ENCODE data around the gene CDIP1. TPM values are rescaled to one million over a fixed set of nuclear protein-coding genes. Genes with fewer than 3 reads are reported as not detected.

Gene CDIP1
- total and polyA plus RNA-seq, 11 donors, result 33.3 to 51.1 (median 46.3) TPM

DNA sequence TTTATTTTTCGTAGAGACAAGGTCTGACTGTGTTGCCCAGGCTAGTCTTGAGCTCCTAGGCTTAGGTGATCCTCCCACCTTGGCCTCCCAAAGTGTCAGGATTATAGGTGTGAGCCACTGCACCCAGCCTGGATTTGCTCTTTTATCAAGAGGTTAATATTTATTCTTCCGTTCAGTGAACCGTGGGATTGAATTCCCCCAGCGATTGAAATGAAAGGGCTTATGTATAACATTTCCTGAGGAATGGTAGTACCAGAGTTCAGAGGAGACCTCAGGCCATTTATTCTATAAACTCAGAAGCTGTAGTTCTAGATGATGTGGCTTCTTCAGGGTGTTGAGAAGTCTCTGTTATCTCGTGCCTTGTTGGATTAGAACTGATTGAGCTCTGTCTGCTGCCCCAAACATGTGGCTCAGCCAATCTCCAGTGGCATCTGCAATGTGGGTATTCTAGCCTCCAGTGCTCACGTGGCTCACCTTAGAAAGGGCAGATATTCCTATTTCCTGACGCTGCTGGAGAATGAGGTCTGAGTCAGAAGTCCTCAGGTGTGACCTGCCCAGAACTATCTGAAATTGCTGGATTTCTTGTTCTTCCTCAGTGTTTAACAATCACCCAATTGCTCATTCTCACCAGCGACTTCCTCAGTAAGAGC, 39.9 kb downstream of the CDIP1 start:
- DNase-seq (no peak), ATAC-seq (no peak)
- H3K4me3 ChIP-seq, result no peak overlapping the region
- H3K9me3 ChIP-seq, result no peaks in the 10 kb centered on the region
- no peak overlapping the region for H3K27ac ChIP-seq
- H3K4me1 ChIP-seq, result peaks cover 3 to 76% (median 30%) of the 10 kb centered on the region in 12 donors
- no peaks in the 10 kb centered on the region for H3K27me3 ChIP-seq
- TF ChIP-seq, protein P1, sequence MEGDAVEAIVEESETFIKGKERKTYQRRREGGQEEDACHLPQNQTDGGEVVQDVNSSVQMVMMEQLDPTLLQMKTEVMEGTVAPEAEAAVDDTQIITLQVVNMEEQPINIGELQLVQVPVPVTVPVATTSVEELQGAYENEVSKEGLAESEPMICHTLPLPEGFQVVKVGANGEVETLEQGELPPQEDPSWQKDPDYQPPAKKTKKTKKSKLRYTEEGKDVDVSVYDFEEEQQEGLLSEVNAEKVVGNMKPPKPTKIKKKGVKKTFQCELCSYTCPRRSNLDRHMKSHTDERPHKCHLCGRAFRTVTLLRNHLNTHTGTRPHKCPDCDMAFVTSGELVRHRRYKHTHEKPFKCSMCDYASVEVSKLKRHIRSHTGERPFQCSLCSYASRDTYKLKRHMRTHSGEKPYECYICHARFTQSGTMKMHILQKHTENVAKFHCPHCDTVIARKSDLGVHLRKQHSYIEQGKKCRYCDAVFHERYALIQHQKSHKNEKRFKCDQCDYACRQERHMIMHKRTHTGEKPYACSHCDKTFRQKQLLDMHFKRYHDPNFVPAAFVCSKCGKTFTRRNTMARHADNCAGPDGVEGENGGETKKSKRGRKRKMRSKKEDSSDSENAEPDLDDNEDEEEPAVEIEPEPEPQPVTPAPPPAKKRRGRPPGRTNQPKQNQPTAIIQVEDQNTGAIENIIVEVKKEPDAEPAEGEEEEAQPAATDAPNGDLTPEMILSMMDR (IDR thresholded peaks at IDR 0.05), result no peak
- no peak for TF ChIP-seq POLR2A (IDR thresholded peaks at IDR 0.05)
- H3K36me3 ChIP-seq, result peaks cover 0 to 25% (median 12%) of the 10 kb centered on the region in 9 donors
- 83 to 87% (median 85%) methylated on average over 8 of the region's 8 CpGs for whole genome bisulfite sequencing, 4 donors
- intact Hi-C loops (cut with DNase I), result no loop called here

GRCh38 chr16:4496305-4496704, 42.3 kb downstream of the CDIP1 start:
- DNase-seq (no peak), ATAC-seq (no peak)
- Histone ChIP-seq H3K4me3 (no peak overlapping the region), H3K4me1 (peaks cover 3 to 52% (median 18%) of the 10 kb centered on the region in 12 donors), H3K27me3 (no peaks in the 10 kb centered on the region), H3K27ac (peak overlapping the region in 1 of 12 donors; percentile 2), H3K36me3 (peaks cover 0 to 30% (median 12%) of the 10 kb centered on the region in 9 donors), H3K9me3 (no peaks in the 10 kb centered on the region)
- WGBS, 4 donors, result 94 to 98% (median 97%) methylated on average over 4 of the region's 4 CpGs
- intact Hi-C loops (cut with DNase I), result no loop called here
- no peak for TF ChIP-seq POLR2A (IDR thresholded peaks at IDR 0.05)
- TF ChIP-seq, protein P1 (IDR thresholded peaks at IDR 0.05), result no peak

- Histone ChIP-seq H3K4me3 (no peak overlapping the region), H3K9me3 (no peaks in the 10 kb centered on the region), H3K36me3 (peaks cover 0 to 33% (median 12%) of the 10 kb centered on the region in 9 donors), H3K27me3 (no peaks in the 10 kb centered on the region), H3K27ac (peak overlapping the region in 1 of 12 donors; percentile 8), H3K4me1 (peaks cover 2 to 47% (median 13%) of the 10 kb centered on the region in 12 donors)
- DNase-seq (no peak), ATAC-seq (no peak)
- intact Hi-C loops (cut with DNase I), result no loop called here
- WGBS, 4 donors, result 84 to 99% (median 98%) methylated on average over 2 of the region's 2 CpGs
- TF ChIP-seq, protein P1 (IDR thresholded peaks at IDR 0.05), result no peak
- TF ChIP-seq POLR2A (IDR thresholded peaks at IDR 0.05), result no peak
Observed at GRCh38 chr16:4495766-4496165, 42.8 kb downstream of the CDIP1 start.

- ATAC-seq (peak in 1 of 4 donors; percentile 36), DNase-seq (no peak)
- Histone ChIP-seq H3K27ac (peak overlapping the region in 1 of 12 donors; percentile 6), H3K4me3 (no peak overlapping the region), H3K36me3 (peaks cover 0 to 39% (median 12%) of the 10 kb centered on the region in 9 donors), H3K9me3 (no peaks in the 10 kb centered on the region), H3K4me1 (peaks cover under 1 to 38% (median 6%) of the 10 kb centered on the region in 12 donors), H3K27me3 (no peaks in the 10 kb centered on the region)
- TF ChIP-seq POLR2A (IDR thresholded peaks at IDR 0.05), result no peak
- TF ChIP-seq, protein P1 (IDR thresholded peaks at IDR 0.05), result no peak
- intact Hi-C loops (cut with DNase I), result no loop called here
- 89 to 94% (median 92%) methylated on average over 6 of the region's 6 CpGs for WGBS, 4 donors
Observed at GRCh38 chr16:4494746-4495490, 43.7 kb downstream of the CDIP1 start.
